Middle frontal gyrus (tissue), 1 donor: ENCODE measurements around the gene REEP3.
"Not testable (repeated sequence)": the region's sequence is repeated elsewhere in the genome, so short reads cannot be mapped to it uniquely, and the experiment has no call there.

Source experiments
- DNase-seq: peaks from one replicate; pipeline ENCODE4 v3.0.0-alpha.2; 2015; ENCODE audit warnings: low spot score; ENCODE audit errors: extremely low spot score

The REEP3 gene

GRCh38 chr10:63661347-63661746, 140.1 kb downstream of the REEP3 start:
- DNase-seq, result no peak

- no peak for DNase-seq
These were observed 143.2 kb downstream of the REEP3 start for GRCh38 chr10:63664341-63664885.

DNA sequence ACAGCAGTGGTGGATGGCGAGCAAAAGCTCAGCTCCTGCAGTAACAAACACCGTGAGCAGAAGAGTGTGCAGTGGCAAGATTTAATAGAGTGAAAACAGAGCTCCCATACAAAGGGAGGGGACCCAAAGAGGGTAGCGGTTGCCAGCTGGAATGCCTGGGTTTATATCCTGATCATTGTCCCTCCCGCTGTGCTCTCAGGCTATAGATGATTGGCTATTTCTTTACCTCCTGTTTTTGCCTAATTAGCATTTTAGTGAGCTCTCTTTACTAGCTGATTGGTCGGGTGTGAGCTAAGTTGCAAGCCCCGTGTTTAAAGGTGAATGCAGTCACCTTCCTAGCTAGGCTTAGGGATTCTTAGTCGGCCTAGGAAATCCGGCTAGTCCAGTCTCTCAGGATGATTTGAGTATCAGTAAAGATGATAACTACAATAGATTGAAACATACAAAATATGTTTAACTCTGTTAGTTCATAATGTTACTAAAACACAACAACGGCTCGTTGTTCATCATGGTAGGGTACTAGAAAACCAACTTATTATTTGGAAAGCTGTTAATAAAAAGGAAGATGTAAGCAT, 143.9 kb downstream of the REEP3 start:
- DNase-seq, result not testable (repeated sequence)

DNA sequence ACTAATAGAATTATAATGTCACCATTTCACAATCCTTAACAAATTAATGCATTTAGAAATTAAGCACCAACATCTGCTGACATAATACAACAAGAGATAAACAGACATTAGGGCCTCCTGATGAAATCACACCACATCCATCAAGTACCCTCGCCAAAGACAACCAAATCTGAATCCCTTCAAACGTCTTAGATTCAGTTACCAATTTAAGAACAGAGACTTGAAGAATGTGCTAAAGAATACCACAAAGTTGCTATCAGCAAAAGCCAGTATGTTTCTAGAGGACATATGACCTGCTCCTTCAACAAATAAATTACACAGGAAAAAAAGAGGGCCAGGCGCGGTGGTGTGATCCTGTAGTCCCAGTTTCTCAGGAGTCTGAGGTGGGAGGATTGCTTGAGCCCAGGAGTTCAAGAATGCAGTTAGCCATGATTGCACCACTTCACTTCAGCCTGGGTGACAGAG, 144.5 kb downstream of the REEP3 start:
- DNase-seq, result no peak

DNA sequence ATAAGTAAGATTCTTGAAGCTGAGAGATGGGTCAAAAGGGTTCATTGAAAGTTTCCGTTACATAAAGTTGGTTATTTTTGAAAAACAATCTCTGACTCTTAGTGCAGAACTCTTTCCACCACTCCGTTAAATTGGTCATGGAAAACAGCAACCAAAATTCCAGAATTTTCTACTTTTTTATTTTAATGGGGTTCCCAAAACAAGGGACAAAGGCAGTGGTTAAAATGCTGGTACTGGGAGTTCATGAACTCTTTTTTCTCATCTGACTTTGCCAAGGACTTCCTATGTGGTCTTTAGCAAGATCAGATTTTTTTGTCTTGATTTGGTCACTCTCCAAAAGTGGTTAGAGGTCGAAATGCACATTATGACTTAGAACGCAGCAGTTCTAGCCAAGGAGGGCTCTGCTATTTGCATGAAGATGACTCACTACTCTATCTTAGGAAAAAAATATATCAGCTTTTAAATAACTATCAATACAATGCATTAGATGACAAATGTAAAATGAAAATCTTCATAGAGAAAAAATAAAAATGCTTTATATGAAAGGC, 145.7 kb downstream of the REEP3 start:
- DNase-seq, result no peak

GRCh38 chr10:63667596-63668480, 146.6 kb downstream of the REEP3 start:
- no peak for DNase-seq

DNA sequence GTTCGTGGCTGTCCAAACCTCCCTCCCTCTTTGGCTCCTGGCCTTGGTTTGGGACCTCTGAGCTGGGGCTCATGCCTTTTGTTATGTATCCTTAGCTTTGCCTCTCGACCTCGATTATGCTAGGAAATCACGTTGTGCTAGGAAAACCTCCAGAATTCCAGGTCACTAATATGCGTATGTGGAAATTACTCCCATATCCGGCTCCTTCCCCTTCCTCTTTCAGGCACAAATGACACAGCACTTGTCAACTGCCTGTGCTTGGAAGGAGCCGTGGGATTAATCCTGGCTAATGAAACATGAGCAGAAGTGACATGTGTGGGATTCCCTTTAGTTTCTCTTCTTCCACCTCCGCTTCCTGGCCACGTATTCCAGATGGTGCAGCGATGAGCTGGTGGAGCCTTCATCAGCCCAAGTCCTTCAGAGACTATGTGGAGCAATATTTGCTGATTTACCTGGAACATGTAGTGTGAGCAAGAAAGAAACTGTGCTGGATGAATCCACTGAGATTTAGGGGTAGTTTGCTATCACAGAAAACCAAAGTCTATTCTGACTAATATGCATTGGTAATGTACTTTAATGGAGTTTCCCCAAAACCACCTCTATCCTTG, 149.2 kb downstream of the REEP3 start:
- no peak for DNase-seq

GRCh38 chr10:63671317-63671937, 150.2 kb downstream of the REEP3 start:
- no peak for DNase-seq

DNA sequence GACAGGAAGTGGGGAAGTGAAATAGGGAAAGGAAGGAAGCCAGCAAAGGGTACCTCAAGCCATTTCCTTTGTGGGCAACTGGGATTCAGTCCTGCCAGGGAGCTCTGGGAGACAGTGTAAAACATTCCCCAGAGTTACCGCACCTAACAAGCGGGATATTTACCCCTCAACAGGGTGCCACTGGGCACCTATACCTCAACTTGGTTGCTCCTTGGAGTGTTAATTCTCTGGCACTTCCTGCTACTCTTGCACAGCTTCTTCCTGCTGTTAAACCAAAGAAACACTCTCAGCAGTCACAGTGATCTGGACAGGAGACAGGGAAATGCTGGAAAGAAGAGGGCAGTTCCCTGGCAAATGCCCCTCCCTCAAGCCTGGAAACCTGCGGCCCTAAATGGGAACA, 151.3 kb downstream of the REEP3 start:
- no peak for DNase-seq

DNA sequence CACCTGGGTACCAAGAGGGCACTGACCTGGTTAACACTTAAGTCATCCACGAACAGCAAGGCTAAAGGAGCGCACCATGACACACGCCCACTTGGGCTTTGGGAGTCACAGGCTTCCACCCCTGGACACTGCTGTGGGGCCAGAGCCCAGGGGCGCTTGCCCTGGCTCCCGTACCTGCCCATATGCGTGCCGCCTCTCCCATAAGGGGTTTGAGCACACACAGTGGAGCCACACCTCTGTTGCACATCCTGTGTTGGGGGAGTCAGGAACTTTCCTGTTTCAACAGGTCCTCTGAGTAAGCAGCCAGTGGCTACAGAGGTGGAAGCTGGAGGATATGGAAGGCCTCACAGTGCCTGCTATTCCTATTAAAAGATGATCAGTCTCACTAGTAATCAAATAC, 152.0 kb downstream of the REEP3 start:
- DNase-seq, result no peak

- no peak for DNase-seq
These were observed 152.6 kb downstream of the REEP3 start for GRCh38 chr10:63673846-63674245.
